ENCODE data around the gene FCRL5. TPM values are rescaled to one million over a fixed set of nuclear protein-coding genes. Genes with fewer than 3 reads are reported as not detected.

The FCRL5 gene
- total RNA-seq, 1 donor from 2014 or later = not detected

- Histone ChIP-seq H2AFZ (replicated peaks) (no peak overlapping the region), H3K27ac (no peak overlapping the region), H3K27me3 (no peaks in the 10 kb centered on the region), H4K20me1 (ENCODE audit: low read depth) (no peaks in the 10 kb centered on the region), H3K79me2 (ENCODE audit: low read depth) (no peaks in the 10 kb centered on the region), H3K4me2 (no peak overlapping the region), H3K4me1 (no peaks in the 10 kb centered on the region), H3F3A (ENCODE audit: low read depth) (no peaks in the 10 kb centered on the region), H3K9me3 (ENCODE audit: low read depth) (no peaks in the 10 kb centered on the region), H3K4me3 (no peak overlapping the region), H3K36me3 (no peaks in the 10 kb centered on the region), H3K9ac (no peak overlapping the region)
- Mint-ChIP-seq H3K4me1 (no peaks in the 10 kb centered on the region), H3K27ac (no peak overlapping the region), H3K36me3 (no peaks in the 10 kb centered on the region), H3K9me3 (no peaks in the 10 kb centered on the region), H3K27me3 (ENCODE audit: insufficient read depth, low read depth) (peaks cover 2% of the 10 kb centered on the region), H3K4me3 (no peak overlapping the region)
- no peak for DNase-seq (ENCODE audit: low spot score)
- TF ChIP-seq EZH2phosphoT487 (IDR thresholded peaks at IDR 0.05) = no peak
- TF ChIP-seq CTCF (IDR thresholded peaks at IDR 0.05) = no peak
- TF ChIP-seq EZH2 (IDR thresholded peaks at IDR 0.05) = no peak
Observed at GRCh38 chr1:157520386-157520935, 31.9 kb downstream of the FCRL5 start.

- Histone ChIP-seq H3K4me3 (no peak overlapping the region), H3K79me2 (ENCODE audit: low read depth) (no peaks in the 10 kb centered on the region), H4K20me1 (ENCODE audit: low read depth) (no peaks in the 10 kb centered on the region), H3F3A (ENCODE audit: low read depth) (no peaks in the 10 kb centered on the region), H3K9me3 (ENCODE audit: low read depth) (no peaks in the 10 kb centered on the region), H3K4me1 (no peaks in the 10 kb centered on the region), H3K27me3 (no peaks in the 10 kb centered on the region), H3K36me3 (no peaks in the 10 kb centered on the region), H3K9ac (no peak overlapping the region), H3K27ac (no peak overlapping the region), H2AFZ (replicated peaks) (no peak overlapping the region), H3K4me2 (no peak overlapping the region)
- H3K9me3 Mint-ChIP-seq = no peaks in the 10 kb centered on the region
- H3K27ac Mint-ChIP-seq = no peak overlapping the region
- no peak overlapping the region for H3K4me3 Mint-ChIP-seq
- no peaks in the 10 kb centered on the region for H3K36me3 Mint-ChIP-seq
- peaks cover 2% of the 10 kb centered on the region for H3K27me3 Mint-ChIP-seq (ENCODE audit: insufficient read depth, low read depth)
- no peak for TF ChIP-seq EZH2 (IDR thresholded peaks at IDR 0.05)
- TF ChIP-seq CTCF (IDR thresholded peaks at IDR 0.05) = no peak
- TF ChIP-seq EZH2phosphoT487 (IDR thresholded peaks at IDR 0.05) = no peak
- no peak for DNase-seq (ENCODE audit: low spot score)
- H3K4me1 Mint-ChIP-seq = no peaks in the 10 kb centered on the region
Observed at GRCh38 chr1:157519451-157519850, 32.9 kb downstream of the FCRL5 start.

DNA sequence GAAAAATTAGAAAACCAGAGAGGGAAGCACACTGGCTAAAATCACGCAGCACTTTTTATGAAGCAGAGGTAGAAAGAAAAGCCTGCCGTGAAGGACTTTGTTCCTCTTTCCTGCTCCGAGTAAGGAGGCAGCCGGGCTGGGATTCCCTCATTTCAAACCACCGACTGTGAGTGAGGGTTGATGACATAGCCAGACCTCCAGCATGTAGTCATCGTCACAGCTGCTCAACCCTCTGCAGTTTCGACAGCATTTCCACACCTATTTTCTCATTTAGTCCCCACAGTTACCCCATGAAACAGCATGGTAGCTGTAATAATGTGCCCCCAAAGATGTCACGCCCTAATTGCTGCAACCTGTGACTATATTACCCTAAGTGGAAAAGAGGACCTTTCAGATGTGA lies 35.3 kb downstream of the FCRL5 start:
- Histone ChIP-seq H3K4me2 (no peak overlapping the region), H2AFZ (replicated peaks) (no peak overlapping the region), H3K9me3 (ENCODE audit: low read depth) (no peaks in the 10 kb centered on the region), H3K4me1 (no peaks in the 10 kb centered on the region), H3K4me3 (no peak overlapping the region), H3K79me2 (ENCODE audit: low read depth) (no peaks in the 10 kb centered on the region), H3K27ac (no peak overlapping the region), H3K27me3 (no peaks in the 10 kb centered on the region), H4K20me1 (ENCODE audit: low read depth) (no peaks in the 10 kb centered on the region), H3K36me3 (no peaks in the 10 kb centered on the region), H3F3A (ENCODE audit: low read depth) (no peaks in the 10 kb centered on the region), H3K9ac (no peak overlapping the region)
- TF ChIP-seq CTCF (IDR thresholded peaks at IDR 0.05) (no peak), EZH2phosphoT487 (IDR thresholded peaks at IDR 0.05) (no peak), EZH2 (IDR thresholded peaks at IDR 0.05) (no peak)
- Mint-ChIP-seq H3K36me3 (no peaks in the 10 kb centered on the region), H3K4me3 (no peak overlapping the region), H3K27me3 (ENCODE audit: insufficient read depth, low read depth) (peaks cover 2% of the 10 kb centered on the region), H3K9me3 (no peaks in the 10 kb centered on the region), H3K4me1 (no peaks in the 10 kb centered on the region), H3K27ac (no peak overlapping the region)
- DNase-seq (ENCODE audit: low spot score) = no peak
